Posterior vena cava (tissue), 2 donors: ENCODE data around the gene ABLIM2. TPM values are rescaled to one million over a fixed set of nuclear protein-coding genes. Genes with fewer than 3 reads are reported as not detected.

ENCODE experiments used
- DNase-seq: peaks from one replicate; pipeline ENCODE4 v3.0.0-alpha.2; 2020; ENCODE audit warnings: low spot score
- intact Hi-C, 2 donors: fragments of 100-400 bp; cut with DNase I; formaldehyde crosslinking; loops; one replicate each; pipeline versions ENCODE4 v1.14.1 to v1.14.2; 2022 to 2023
- total RNA-seq, 2 donors: library from RNA; stranded (reverse); fragmentation: NEBNext Ultra II Directional; extraction: Animal tissue kit (Norgen Biotek cat#: 25700); gene quantifications; one replicate each; pipeline ENCODE4 v1.2.1, GENCODE V29; 2021
- donor health status: DM: yes; HTN: yes; CAD: no.
- donor health status: DM: yes; HTN: yes; CAD: no.

ABLIM2 gene
- total RNA-seq, 2 donors from 2014 or later = 11.7 to 23.8 TPM

DNA sequence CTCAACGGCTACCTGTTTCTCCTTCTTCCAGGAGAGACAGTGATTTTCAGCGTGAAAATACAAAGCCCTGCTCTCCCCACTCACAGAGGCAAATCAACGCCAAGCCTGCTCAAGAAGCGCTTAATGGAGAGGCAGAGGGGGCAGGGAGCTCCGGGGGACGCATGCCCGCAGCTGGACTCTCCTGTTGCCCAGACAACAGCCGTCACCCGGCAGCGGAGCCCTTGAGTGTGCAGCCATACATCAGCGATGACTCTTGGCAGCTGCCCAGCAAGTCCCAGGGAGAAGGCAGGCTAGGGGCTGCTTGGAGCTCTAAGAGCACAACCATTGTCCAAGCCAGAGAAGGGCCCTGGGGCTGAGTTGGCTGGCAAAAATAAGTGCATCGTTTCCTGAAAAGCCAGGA is 148.0 kb downstream of the ABLIM2 start:
- DNase-seq = no peak
- intact Hi-C loops = no loop called here

DNA sequence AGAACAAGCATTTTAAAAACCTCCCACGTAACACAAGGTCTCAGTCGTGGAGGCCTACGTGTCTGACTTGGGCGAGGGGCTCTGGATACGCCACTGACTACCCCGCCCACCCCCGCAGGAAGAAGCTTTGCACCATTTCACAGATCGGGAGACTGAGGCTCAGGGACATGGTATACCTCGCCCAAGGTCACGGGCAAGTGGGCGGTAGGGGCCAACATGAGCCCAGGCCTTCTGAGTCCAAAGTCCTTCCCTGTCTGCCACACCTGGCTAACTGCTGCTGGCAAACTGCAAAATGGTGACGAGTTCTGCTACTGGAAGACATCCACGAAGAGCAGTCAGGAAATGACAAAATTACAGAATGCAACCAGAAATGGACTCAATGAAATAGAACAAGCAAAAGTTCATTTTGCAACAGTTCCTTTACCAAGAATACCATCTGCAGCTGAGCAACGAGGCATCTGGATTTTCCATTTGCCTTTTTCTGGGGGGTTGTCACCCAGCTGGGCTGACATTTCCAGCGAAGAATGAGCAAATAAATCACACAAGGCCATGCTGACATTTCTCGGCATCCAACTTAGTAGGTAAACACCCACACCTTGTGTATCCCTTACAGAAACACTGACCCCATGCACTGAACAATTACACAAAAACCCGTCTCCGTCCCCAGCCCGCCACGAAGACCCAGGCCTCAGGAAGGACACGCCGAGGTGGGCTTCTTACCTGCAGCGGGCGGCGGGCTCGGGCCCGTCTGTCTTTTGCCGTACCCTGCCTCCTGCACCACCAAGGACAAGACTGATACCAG is 148.7 kb downstream of the ABLIM2 start:
- no peak for DNase-seq
- intact Hi-C loops = no loop called here

DNA sequence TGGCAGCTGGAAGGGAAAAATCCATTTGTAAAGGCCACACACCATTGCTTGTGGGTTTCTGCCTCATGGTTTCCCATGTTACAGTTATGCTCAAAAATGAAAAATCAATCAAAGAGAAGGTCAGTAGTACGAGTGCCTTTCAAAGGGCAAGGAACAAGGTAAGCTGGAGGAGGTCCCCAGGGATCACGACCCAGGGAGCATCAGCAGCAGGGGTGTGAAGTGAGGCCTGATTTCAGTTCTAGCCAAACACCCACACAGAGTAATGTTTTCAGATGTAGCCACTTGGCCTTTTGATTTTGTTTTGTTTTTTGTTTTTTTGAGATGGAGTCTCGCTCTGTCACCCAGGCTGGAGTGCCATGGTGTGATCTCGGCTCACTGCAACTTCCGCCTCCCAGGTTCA is 149.5 kb downstream of the ABLIM2 start:
- no peak for DNase-seq
- intact Hi-C loops = no loop called here

DNA sequence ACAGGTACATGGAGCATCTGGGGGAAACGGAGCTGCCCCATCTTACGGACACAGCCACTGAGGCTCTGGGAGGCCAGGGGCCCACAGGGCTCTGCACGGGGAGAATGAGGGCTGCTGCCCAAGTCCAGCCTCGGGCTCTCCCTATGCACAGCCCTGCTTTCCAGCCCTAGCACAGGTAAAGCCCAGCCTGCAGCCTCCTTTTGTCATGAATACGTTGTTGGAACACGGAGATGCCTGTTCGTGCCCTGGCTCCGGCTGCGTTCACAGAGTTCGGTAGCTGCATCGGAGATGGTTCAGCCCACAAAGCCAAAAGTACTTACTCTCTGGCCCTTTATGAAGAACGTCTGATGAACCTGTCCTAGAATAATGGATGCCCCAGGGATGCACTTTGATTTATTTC is 150.2 kb downstream of the ABLIM2 start:
- intact Hi-C loops = no loop called here

DNA sequence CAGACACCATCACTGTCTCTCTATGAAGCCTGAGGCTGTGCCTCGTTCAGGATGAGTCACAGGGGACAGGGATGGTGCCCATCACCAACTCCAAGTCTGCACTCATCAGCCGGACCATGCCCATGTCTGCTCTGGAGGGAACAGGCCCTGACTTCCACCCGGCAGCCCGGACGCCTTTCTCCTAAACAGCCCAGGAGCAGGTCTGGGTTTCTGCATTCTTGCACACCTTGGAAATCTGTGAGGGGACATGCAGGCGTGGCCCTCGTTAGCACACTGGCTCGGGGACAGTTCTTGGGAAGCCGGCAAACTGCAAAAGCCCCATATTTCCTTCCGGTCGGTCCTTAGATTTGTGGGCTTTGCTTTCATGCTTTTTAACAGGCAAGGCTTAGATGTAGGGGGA is 151.0 kb downstream of the ABLIM2 start:
- intact Hi-C loops = no loop called here

More for the DNA sequence above, 150.2 kb downstream of the ABLIM2 start:
- no peak for DNase-seq

DNA sequence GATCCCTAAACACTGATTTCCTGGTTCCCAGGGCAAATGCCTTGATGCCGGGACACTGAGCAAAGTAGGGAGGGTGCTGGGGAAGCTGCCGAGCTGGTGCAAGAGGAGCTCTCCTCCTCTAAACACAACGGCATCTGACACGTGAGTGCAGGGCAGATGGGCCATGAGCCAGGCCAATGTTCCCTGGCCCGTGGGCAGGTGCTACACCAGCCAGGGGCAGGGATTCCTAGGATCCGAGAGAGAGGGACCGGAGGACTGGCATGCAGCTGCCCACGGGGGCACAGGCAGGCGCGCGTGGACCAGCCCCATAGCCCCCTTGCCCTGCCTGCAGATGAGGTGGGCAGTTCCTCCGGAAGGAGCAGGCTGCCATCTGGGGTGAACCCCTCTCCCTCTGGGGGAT is 152.1 kb downstream of the ABLIM2 start:
- intact Hi-C loops = no loop called here

More for the DNA sequence above, 151.0 kb downstream of the ABLIM2 start:
- DNase-seq = no peak

DNA sequence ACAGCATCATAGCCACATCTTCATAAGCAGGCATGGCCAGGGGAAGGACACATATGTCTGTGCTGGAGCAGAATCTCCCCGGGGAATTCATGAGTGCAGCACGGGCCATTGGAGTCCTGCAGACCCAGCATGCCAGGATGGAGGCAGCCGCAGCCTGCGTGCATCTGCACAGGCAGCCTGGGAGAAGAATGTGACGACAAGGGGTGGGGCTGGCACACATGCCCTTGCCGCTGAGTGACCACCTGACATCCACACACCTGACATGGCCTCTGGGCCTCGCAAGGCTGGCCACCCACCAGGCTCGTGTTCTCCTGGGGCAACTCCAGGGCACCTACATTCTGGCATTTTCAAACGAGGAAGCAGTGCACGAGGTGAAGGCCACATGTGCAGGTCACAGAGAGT is 152.8 kb downstream of the ABLIM2 start:
- intact Hi-C loops = no loop called here
- DNase-seq = no peak

More for the DNA sequence above, 152.1 kb downstream of the ABLIM2 start:
- no peak for DNase-seq

DNA sequence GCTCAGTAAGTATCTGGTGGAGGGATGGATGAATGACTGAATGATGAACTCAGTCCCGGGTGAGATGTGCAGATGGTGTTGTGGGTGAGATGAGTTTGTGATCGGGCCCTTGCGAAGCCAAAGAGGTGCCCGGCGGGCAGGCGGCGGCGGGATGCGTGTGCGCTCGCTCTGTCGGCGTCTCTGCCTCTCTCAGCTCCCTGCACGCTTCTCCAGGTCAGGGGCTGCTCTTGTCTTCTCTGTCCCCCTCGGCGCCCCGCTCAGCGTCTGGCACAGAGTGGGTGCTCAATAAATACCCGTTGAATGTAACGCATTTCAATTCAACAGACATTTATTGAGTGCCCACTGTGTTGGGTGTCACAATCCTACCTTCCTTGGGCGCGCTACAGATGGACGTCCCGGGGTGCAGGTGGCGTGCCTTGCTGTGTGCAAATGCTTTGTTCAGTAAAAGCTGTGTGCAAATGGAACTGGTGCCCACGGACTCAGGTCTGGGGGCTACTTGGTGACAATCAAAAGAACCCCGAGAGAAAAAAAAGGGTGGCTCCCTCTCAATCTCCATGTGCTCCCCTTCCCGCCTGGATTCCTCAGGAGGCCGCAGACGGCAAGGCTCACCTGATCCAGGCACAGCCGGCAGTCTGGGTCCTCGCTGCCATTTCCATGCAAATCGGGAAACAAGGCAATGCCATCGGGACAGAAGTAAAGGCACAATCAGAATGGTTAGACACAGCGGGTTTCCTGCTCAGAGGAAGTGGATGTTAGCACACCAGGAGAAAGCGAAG is 153.4 kb downstream of the ABLIM2 start:
- DNase-seq = no peak
- intact Hi-C loops = no loop called here

DNA sequence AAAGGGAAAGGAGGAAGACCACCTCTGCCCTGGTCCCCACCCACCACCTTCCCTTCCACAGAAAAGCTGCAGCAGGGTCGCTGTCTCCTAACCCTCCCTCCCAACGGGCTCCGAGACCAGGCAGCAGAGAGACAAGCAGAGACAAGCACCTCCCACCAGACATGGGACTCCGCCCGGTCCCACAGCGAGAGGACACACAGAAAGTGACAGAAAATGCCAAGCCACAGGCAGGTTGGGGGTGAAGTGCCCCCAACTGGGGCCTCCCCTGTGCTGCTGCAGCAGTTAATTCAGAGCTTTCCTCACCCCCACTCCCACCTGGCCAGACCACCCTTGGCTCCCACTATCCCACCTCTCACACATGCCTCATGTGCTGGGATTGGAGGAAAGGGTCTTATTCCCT is 154.5 kb downstream of the ABLIM2 start:
- intact Hi-C loops = no loop called here
- DNase-seq = no peak

DNA sequence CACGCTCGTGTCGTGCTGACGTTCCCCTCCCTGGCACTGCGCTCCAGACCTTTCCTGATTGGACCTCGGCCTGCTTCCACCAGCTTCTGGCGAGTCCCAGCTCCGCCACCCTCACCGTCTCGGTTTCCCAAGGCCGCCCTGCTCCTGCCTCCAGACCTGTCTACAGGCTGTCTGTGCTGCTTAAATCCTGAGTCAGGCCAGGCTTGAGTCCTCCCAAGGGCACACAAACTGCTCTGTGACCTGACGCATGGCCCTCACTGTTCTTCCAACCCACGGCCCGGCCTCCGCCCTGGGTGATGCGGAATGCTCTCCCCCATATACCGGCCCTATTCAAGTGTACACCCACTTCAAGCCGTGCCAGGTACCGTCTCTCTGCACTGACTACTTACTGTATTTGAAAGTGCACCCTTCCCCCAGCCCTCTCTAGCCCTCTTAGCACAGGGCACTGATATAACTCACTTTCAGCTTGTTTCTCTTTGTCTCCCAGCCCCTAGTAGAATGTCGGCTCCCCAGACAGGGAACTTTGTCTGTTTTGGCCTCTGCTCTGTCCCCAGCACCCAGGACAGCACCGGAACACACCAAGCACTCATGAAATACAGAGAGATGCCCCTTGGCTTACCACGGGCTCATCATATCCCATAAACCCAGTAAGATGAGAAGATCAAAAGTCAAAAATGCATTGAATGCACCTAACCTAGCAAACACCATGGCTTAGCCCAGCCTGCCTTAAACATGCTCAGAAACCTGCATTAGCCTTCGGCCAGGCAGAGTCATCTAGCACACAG is 155.9 kb downstream of the ABLIM2 start:
- no peak for DNase-seq
- intact Hi-C loops = no loop called here

DNA sequence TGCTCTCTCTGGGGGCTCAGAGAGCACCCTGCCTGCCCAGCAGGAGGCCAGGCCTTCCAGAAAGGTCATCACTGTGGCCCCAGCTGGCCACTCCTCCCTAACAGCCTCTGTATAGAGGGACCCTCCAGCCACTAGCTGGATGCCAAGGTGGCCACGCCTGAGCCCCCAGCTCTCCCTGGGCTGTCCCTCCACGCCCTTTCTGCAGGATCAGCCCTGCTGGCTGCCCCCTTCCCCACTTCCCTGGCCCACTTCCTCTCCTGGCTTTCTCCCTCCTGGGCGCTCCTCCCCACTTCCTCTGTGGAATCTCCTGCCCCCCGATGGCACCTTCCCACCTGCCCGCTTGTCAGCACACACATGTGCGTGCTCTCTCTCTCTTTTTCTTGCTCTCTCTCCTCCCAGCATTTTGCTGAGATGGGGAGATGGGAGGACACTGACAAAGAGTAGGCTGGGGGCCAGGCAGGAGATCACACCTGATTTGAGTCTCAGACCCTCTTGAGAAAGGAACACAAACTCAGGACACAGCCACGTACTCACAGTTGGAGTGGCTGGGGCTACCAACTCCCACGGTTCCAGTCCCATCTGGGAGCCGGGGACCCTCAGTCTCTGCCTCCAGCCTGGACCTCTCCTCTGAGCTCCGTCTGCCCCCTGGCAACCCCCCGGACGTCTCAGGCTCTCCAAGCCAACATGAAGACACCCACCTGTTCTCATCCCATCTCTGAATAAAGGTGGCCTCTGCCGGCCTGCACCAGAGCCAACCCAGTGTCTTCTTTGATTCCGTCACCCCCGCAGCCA is 156.9 kb downstream of the ABLIM2 start:
- intact Hi-C loops = no loop called here
- no peak for DNase-seq

DNA sequence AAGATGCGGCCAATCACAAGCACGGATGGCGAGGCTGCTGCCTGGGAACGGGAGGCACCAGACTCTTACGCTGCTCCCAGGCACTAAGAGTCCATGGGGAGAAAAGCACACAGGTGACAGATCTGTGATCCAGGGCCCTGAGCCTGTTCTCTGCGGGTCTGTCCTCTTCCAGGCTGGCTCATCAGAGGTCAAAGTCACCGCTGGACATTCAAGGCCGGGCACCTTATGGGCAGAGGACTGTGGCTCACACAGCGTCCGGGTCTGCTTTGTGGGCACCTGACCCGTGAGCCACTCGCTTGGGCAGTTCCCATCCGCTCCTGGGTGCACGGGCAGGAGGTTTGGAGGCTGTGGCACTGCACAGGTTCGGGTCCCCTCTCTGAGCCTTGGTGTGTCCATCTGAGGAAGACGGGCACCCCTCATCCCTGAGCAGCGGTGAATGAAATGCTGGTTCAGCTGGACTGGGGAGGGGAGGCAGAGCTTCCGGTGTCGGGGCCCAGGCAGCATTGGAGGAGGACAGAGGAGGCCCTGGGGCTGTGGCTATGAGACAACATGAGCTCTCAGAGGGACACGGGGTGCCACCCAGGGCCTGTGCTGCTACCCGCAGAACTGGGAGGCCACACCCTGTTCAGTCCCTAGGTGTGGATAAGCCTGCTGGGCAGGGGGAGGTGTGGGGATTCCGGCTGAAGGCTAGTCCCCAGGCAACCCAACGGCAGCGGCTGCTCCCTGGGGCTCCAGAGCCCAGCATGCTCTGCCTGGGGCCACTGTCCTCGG is 157.7 kb downstream of the ABLIM2 start:
- intact Hi-C loops = no loop called here
- no peak for DNase-seq

DNA sequence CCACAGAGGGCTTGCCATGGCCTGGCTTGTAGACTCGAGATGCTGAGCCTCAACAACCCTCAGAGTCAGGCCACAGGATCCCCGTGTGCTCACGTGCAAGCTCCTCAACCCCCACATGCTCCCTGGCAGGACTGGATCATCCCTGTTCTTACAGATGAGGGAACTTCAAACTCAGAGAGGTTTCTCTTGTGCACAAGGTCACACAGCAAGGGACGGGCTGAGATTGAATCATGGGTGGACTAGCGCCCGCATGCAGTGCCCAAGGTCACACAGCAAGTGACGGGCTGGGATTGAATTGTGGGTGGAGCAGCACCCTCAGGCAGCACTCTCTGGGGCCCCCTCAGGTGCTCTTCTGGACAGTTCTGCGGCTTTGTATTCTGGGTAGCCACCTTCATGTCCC is 158.4 kb downstream of the ABLIM2 start:
- DNase-seq = no peak
- intact Hi-C loops = no loop called here

DNA sequence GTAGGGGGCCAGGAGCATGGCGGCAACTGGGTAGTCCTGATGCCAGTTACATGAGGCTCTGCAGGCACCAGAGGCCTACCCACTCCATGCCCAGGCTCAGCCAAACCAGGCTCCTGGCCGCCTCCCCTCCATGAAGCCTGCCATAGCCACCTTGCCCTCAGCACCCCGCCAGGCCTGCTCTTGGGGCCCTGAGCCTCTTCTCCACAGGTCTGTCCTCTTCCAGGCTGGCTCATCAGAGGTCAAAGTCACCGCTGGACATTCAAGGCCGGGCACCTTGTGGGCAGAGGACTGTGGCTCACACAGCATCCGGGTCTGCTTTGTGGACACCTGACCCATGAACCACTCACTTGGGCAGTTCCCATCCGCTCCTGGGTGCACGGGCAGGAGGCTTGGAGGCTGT is 158.9 kb downstream of the ABLIM2 start:
- no peak for DNase-seq
- intact Hi-C loops = no loop called here

DNA sequence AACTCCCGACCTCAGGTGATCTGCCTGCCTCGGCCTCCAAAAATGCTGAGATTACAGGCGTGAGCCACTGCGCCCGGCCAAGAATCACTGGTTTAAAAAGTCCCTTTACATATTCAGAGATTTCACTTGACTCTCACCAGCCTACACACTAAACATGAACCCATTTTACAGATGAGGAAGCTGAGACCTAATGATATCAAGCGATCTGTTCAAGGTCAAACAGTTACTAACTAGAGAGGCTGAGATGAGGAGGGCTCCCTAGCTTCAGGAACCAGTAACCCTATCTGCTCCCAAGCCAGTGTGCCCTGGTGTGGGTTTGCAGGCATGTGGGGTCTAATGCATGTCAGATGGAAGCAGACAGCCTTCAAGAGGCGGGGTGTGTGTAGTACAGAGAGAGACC is 159.3 kb downstream of the ABLIM2 start:
- DNase-seq = no peak
- intact Hi-C loops = no loop called here

DNA sequence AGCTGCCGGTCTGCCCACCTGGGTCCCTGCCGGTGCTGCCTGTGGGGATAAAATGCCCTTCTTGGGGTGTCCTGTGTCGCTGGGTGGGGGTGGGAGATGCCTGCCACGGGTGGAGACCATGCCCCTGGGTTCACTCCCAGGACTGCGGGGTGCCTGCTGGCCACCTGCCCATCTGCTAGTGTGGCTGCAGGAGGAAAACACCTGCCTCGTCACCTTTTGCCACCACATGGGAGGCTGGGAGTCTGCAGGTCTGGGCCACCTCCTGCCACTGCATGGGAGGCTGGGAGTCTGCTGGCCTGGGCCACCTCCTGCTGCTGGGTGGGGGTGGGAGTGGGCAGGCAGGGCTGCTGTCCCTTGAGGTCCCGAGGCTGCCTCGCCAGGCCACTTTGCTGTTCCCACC is 160.2 kb downstream of the ABLIM2 start:
- intact Hi-C loops = no loop called here
- no peak for DNase-seq

DNA sequence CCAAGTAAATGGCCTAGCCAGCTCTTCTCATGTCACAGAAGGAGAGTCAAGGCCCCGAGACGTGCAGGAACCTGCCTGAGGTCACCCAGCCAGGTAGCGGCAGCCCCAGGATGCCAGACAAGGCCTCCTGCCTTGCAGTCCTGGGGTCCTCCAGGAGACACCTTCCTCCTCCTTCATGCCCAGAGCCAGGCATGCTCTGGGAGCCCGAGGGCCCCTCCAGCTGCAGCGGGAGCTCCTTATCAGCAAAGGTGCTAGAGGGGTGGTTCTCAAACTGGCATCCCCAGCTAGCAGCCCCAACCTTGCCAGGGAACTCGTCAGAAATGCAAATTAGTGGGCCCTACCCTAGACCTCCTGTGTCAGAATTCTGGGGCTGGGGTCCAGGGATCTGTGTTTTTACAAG is 162.7 kb downstream of the ABLIM2 start:
- intact Hi-C loops = no loop called here
- no peak for DNase-seq

DNA sequence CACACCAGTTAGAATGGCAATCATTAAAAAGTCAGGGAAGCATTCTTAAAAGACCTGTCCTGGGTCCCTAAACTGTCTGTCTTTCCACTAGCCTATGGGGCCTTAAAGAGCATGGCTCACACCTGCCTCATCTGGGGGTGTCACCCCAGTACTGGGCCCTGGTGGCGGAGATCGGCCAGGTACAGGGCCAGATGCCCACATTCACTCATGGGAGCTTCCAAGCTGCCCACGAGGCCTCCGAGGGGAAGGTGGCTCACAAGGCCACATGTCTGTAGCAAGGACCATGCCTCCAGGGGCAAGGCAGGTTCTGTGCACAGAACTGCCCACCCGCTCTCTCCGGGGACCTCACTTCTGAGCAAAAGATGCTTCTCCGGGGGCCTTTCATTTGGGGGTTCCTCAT is 163.5 kb downstream of the ABLIM2 start:
- DNase-seq = no peak
- intact Hi-C loops = no loop called here

DNA sequence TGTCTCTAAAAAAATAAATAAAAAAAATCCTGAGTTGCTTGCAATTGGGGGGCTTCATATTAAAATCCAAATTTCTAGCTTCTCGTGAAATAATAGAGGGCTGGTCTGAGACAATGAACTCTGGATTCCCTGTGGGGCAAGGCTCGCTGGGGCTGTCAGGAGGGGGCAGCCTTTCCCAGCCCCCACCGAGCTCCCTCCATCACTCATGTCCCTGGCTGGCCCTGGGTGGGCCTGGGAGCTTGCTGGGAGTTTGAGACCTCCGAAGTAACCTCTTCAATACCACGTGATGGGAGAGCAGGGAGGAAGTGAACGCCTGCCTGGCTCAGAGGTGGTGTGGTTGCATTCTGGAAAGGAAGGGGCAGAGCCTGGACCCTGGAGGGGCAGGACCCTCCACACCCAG is 164.9 kb downstream of the ABLIM2 start:
- DNase-seq = no peak
- intact Hi-C loops = no loop called here
